ENCODE measurements around the gene PPM1J.
A peak's percentile ranks its signal among the peaks of the same experiment; 100 is the strongest.
"Not testable (repeated sequence)": the region's sequence is repeated elsewhere in the genome, so short reads cannot be mapped to it uniquely, and the experiment has no call there.

Gene PPM1J, protein sequence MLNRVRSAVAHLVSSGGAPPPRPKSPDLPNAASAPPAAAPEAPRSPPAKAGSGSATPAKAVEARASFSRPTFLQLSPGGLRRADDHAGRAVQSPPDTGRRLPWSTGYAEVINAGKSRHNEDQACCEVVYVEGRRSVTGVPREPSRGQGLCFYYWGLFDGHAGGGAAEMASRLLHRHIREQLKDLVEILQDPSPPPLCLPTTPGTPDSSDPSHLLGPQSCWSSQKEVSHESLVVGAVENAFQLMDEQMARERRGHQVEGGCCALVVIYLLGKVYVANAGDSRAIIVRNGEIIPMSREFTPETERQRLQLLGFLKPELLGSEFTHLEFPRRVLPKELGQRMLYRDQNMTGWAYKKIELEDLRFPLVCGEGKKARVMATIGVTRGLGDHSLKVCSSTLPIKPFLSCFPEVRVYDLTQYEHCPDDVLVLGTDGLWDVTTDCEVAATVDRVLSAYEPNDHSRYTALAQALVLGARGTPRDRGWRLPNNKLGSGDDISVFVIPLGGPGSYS

GRCh38 chr1:112715264-112716053 lies at the start of gene PPM1J:
TSS of gene PPM1J (minus strand) at chr1:112715332. CDS start at chr1:112715301, 31 bp downstream.
- peak; percentile 97 for DNase-seq

- DNase-seq, result no peak
These were observed 47.7 kb upstream of the PPM1J start for GRCh38 chr1:112762541-112763500.

DNA sequence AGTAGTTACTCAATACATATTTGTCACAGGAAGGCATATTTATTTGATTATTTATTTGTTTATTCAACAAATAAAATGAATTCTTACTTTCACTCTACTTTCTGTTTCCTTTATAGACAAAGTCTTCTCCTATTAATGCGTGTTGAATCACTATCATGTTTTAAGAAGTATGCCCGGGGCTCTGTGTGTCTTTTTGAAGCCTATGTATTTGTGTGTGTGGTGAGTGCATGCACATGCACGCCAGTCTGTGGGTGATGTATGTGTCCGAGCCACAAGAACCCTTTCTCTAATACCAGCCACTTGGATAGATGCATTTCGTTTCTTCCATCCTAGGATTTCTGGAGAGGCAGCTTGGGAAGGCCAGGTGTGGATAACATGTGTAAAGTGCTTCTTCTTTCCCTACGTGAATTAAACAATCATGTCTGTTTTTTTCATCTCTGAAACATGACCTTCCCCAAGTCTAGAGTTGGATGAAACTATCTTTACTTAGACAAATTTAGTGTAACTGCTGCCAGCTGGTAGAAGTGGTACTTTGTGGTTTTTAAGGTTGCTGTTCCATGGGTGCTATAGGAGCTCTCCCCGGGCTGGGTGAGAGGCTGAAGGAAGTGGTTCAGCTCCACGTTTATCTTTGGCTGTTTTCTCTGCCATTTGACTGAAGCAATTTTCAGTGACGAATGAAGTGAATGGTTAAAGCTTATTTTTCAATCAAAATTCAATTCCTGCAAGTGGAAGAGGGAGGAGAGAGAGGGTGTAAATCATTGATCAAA lies 46.8 kb upstream of the PPM1J start:
- no peak for DNase-seq

GRCh38 chr1:112759228-112759627 lies 44.1 kb upstream of the PPM1J start:
- DNase-seq, result no peak

- no peak for DNase-seq
These were observed 39.0 kb upstream of the PPM1J start for GRCh38 chr1:112754116-112754628.

GRCh38 chr1:112748396-112748795 lies 33.3 kb upstream of the PPM1J start:
- DNase-seq, result no peak

DNA sequence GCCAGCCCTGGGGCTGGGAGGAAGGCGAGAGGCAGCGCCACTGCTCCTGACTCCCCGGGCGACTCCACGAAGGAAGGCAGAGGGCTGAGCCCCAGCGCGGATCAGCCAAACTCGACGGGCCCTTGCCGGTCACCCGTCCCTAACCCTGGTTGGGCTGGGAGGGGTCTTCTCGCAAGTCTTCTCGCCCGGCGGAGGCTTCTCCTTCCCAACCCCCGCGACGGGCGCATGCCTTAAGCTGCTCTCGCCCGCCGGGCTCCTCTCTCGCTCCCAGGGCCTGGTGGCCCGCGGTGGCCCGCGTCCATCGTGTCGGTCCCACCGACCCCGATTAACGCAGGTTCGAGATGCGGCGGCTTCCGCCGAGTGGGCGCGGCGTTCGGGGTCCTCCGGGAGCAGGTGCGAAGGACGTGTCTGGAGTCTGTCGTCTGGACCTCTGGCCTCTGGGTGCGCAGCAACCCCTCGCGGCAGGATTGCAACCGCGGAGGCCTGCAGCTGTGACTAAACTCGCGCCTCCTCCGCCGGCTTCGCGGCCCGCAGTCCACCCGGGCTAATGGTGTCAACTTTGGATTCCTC lies 29.0 kb upstream of the PPM1J start:
- no peak for DNase-seq

GRCh38 chr1:112743174-112744008 lies 28.3 kb upstream of the PPM1J start:
- DNase-seq, result no peak

GRCh38 chr1:112737573-112737972 lies 22.4 kb upstream of the PPM1J start:
- DNase-seq, result no peak

DNA sequence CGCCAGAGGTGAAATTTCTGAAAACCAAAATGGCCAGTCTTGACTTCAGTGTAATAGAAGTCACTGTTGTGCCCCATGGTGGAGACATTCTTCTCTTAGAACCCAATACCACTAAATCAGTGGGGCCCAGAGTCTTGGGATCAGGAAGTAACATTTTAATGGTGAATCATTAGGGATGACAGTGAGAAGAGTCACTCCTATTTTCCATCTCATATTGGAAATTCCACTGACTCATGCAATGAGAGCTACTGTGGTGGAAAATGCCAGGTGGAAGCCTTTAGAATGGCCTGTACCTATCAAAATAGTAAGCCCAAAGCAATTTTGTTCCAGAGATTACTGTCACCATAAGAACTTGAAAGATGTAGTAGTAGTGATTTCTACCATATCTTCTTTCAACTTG lies 20.6 kb upstream of the PPM1J start:
- DNase-seq, result no peak

GRCh38 chr1:112731451-112731850 lies 16.3 kb upstream of the PPM1J start:
- DNase-seq, result no peak

DNA sequence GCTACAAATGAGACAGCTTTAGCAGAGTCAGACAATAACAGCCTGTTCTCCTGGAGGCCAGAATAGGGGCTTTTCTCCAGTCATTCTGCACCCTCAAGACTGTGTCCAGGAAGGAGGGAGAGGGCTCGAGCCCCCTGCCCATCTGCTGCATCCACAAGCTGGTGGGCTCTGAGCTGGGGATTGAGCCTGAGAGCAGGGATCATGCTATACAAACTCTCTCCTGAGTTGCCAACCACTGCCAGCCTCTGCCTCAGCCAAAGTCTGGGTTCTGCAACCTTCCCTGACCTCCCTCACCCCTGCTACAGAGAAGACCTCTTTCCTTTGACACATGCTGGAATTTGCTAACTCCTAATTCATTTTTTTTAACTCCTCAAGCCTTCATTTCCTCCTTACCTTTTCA lies 14.8 kb upstream of the PPM1J start:
- no peak for DNase-seq

- DNase-seq, result not testable (repeated sequence)
These were observed 13.9 kb upstream of the PPM1J start for GRCh38 chr1:112729011-112729410.

- DNase-seq, result not testable (repeated sequence)
These were observed 13.3 kb upstream of the PPM1J start for GRCh38 chr1:112728306-112728971.

- DNase-seq, result no peak
These were observed 12.6 kb upstream of the PPM1J start for GRCh38 chr1:112727716-112728115.

GRCh38 chr1:112724240-112724639 lies 9.1 kb upstream of the PPM1J start:
- DNase-seq, result not testable (repeated sequence)

DNA sequence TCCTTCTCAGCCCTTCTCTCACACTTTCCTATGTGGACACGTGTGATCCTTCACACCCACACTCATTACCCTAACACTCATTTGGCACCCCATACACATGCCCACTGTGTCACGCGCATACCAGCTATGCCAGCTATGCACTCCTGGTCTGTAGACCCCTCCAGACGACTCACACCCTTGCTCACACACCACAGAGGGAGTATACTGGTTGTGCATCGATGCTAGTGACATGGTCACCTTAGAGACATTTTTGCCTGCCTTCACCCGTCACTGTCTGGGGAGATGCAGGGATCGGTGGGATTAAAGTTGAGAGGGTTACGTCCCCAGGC lies 8.3 kb upstream of the PPM1J start:
- no peak for DNase-seq

- DNase-seq, result no peak
These were observed 7.7 kb upstream of the PPM1J start for GRCh38 chr1:112722601-112723510.
